H1 (cell line): ENCODE data around the gene SGK1. TPM values are rescaled to one million over a fixed set of nuclear protein-coding genes. Genes with fewer than 3 reads are reported as not detected.

Experiments
- CTCF ChIA-PET: fragments of 300-600 bp; sonication (Branson Sonifier 250); formaldehyde crosslinking; loops from one replicate; lab custom pipeline; 2021; ENCODE audit not compliant: partially characterized antibody; lab: Charles Lee
- POLR2A ChIA-PET: fragments of 300-600 bp; sonication (Branson Sonifier 250); formaldehyde crosslinking; loops from one replicate; lab custom pipeline; 2021; ENCODE audit warnings: inconsistent platforms; ENCODE audit not compliant: partially characterized antibody; lab: Charles Lee
- DNase-seq, 2 experiments: peaks; one replicate each; pipeline versions ENCODE4 v3.0.0 to v3.0.0-alpha.2; 2010 to 2022; ENCODE audit warnings: low spot score in 2 of 2, low read depth in 1 of 2, mixed read lengths in 1 of 2
- FAIRE-seq: peaks from 2 replicates; lab custom pipeline; 2011; peaks lifted over from hg19 to GRCh38; lab: Jason Lieb, UNC
- H2AFZ ChIP-seq: 2 replicates; pipeline ENCODE4 v1.8.1; 2012; ENCODE audit warnings: low read length, inconsistent platforms
- H2AK5ac ChIP-seq: 2 replicates; pipeline ENCODE4 v1.6.1; 2013; ENCODE audit warnings: low read depth, low read length
- H2BK120ac ChIP-seq: replicated peaks from 2 replicates; pipeline ENCODE3; 2013; ENCODE audit warnings: low read depth, low read length, inconsistent platforms
- H2BK12ac ChIP-seq: 2 replicates; pipeline ENCODE4 v1.6.1; 2013; ENCODE audit warnings: low read depth, low read length
- H2BK15ac ChIP-seq: 2 replicates; pipeline ENCODE4 v1.6.1; 2013; ENCODE audit warnings: low read length
- H2BK20ac ChIP-seq: 2 replicates; pipeline ENCODE4 v1.6.1; 2013; ENCODE audit warnings: low read length
- H2BK5ac ChIP-seq: 2 replicates; pipeline ENCODE4 v1.6.1; 2013; ENCODE audit warnings: low read depth, low read length
- H3K14ac ChIP-seq: 2 replicates; pipeline ENCODE4 v1.6.1; 2013; ENCODE audit warnings: inconsistent platforms; ENCODE audit not compliant: insufficient read length
- H3K18ac ChIP-seq: 2 replicates; pipeline ENCODE4 v1.6.1; 2013; ENCODE audit warnings: low read length; ENCODE audit errors: extremely low read depth
- H3K23ac ChIP-seq: 2 replicates; pipeline ENCODE4 v1.6.1; 2013; ENCODE audit warnings: inconsistent platforms; ENCODE audit not compliant: insufficient read length
- H3K23me2 ChIP-seq: 2 replicates; pipeline ENCODE4 v1.6.1; 2013; ENCODE audit warnings: low read depth, low read length
- H3K27ac ChIP-seq: 2 replicates; pipeline ENCODE4 v1.6.1; 2011; ENCODE audit warnings: low read depth, low read length, inconsistent platforms
- H3K27me3 ChIP-seq, 4 experiments: replicated peaks in 1 of 4; 1 replicate in 1 of 4; 2 replicates in 3 of 4; pipeline versions ENCODE4 v1.6.1 to v1.8.1; 2011 to 2013; ENCODE audit warnings: low read length in 3 of 4, mild to moderate bottlenecking in 3 of 4, inconsistent platforms in 2 of 4, mixed read lengths in 2 of 4, moderate library complexity in 1 of 4; ENCODE audit not compliant: control insufficient read depth in 3 of 4, insufficient read depth in 3 of 4; ENCODE audit errors: extremely low read depth in 1 of 4
- H3K36me3 ChIP-seq, 4 experiments: 2 replicates each; pipeline versions ENCODE4 v1.6.1 to v1.8.1; 2011 to 2013; ENCODE audit warnings: mild to moderate bottlenecking in 4 of 4, low read length in 3 of 4, moderate library complexity in 2 of 4, control low read depth in 1 of 4, inconsistent platforms in 1 of 4; ENCODE audit not compliant: insufficient read depth in 4 of 4, control insufficient read depth in 2 of 4
- H3K4ac ChIP-seq: replicated peaks from 2 replicates; pipeline ENCODE3; 2013; ENCODE audit warnings: low read length, low read depth, mixed read lengths, inconsistent platforms; ENCODE audit not compliant: insufficient read length
- H3K4me1 ChIP-seq, 4 experiments: replicated peaks in 1 of 4; 1 replicate in 1 of 4; 2 replicates in 3 of 4; pipeline versions ENCODE4 v1.6.1 to v1.8.1; 2011 to 2013; ENCODE audit warnings: low read length in 3 of 4, inconsistent platforms in 2 of 4, mixed read lengths in 1 of 4; ENCODE audit not compliant: insufficient read depth in 4 of 4, control insufficient read depth in 3 of 4
- H3K4me2 ChIP-seq, 2 experiments: 2 replicates each; pipeline versions ENCODE4 v1.6.1 to v1.8.1; 2011 to 2013; ENCODE audit warnings: low read depth in 2 of 2, low read length in 2 of 2, control low read depth in 1 of 2, inconsistent platforms in 1 of 2, mild to moderate bottlenecking in 1 of 2; ENCODE audit not compliant: insufficient read depth in 1 of 2
- H3K4me3 ChIP-seq, 4 experiments: fragments of 200-600, 300-600 bp in 1 of 4; sonication (generic), shearing (Covaris generic), sonication (Bioruptor Twin) in 1 of 4; 2 replicates each; pipeline versions ENCODE4 v1.5.1 to v1.8.1; 2011 to 2016; ENCODE audit warnings: low read length in 4 of 4, low read depth in 3 of 4, control low read depth in 2 of 4, inconsistent platforms in 2 of 4, mild to moderate bottlenecking in 2 of 4, mixed read lengths in 1 of 4, moderate library complexity in 1 of 4; ENCODE audit not compliant: insufficient read depth in 2 of 4; ENCODE audit errors: extremely low read depth in 1 of 4
- H3K56ac ChIP-seq: replicated peaks from 2 replicates; pipeline ENCODE3; 2013; ENCODE audit warnings: low read depth, mild to moderate bottlenecking, mixed read lengths, low read length, inconsistent platforms; ENCODE audit not compliant: insufficient read length
- H3K79me1 ChIP-seq: 2 replicates; pipeline ENCODE4 v1.6.1; 2013; ENCODE audit warnings: low read depth, low read length, control low read depth
- H3K79me2 ChIP-seq, 2 experiments: 2 replicates each; pipeline versions ENCODE4 v1.6.1 to v1.8.1; 2012 to 2013; ENCODE audit warnings: low read length in 2 of 2, mild to moderate bottlenecking in 2 of 2, inconsistent platforms in 1 of 2; ENCODE audit not compliant: insufficient read depth in 2 of 2, control insufficient read depth in 1 of 2
- H3K9ac ChIP-seq, 4 experiments: replicated peaks in 1 of 4; 1 replicate in 1 of 4; 2 replicates in 3 of 4; pipeline versions ENCODE4 v1.6.1 to v1.8.1; 2011 to 2013; ENCODE audit warnings: low read depth in 3 of 4, low read length in 3 of 4, control low read depth in 2 of 4, mild to moderate bottlenecking in 2 of 4, moderate library complexity in 2 of 4, inconsistent platforms in 1 of 4; ENCODE audit errors: extremely low read depth in 1 of 4
- H3K9me3 ChIP-seq, 2 experiments: 2 replicates each; pipeline versions ENCODE4 v1.6.1 to v1.8.1; 2012 to 2013; ENCODE audit warnings: mild to moderate bottlenecking in 2 of 2, moderate library complexity in 2 of 2, control low read depth in 1 of 2, inconsistent platforms in 1 of 2, low read depth in 1 of 2, low read length in 1 of 2, mixed read lengths in 1 of 2; ENCODE audit not compliant: insufficient read depth in 2 of 2
- H4K20me1 ChIP-seq, 2 experiments: replicated peaks in 1 of 2; 2 replicates each; pipeline versions ENCODE3 to v1.8.1; 2011 to 2013; ENCODE audit warnings: inconsistent platforms in 2 of 2, low read length in 2 of 2, mild to moderate bottlenecking in 1 of 2; ENCODE audit not compliant: insufficient read depth in 2 of 2, control insufficient read depth in 1 of 2
- H4K5ac ChIP-seq: 2 replicates; pipeline ENCODE4 v1.6.1; 2013; ENCODE audit warnings: low read length, low read depth, mixed read lengths, inconsistent platforms; ENCODE audit not compliant: insufficient read length
- H4K8ac ChIP-seq: 2 replicates; pipeline ENCODE4 v1.8.0; 2013; ENCODE audit warnings: mild to moderate bottlenecking, moderate library complexity, low read length, inconsistent platforms; ENCODE audit not compliant: insufficient read depth; ENCODE audit errors: extremely low read depth
- H4K91ac ChIP-seq: replicated peaks from 2 replicates; pipeline ENCODE3; 2013; ENCODE audit warnings: low read length, mixed read lengths, inconsistent platforms; ENCODE audit not compliant: insufficient read length
- HDAC6 ChIP-seq: IDR thresholded peaks from one replicate; pipeline ENCODE4 v1.7.1; 2012; ENCODE audit warnings: low read depth, mild to moderate bottlenecking, inconsistent platforms, low read length, moderate library complexity
- WGBS, 2 experiments: shearing (Covaris generic) in 1 of 2; methylation state at CpG; one replicate each; pipeline versions ENCODE4 v1.1.6 to v1.1.7; 2013 to 2015; ENCODE audit warnings: low lambda C conversion rate in 2 of 2, mixed read lengths in 2 of 2, inconsistent platforms in 1 of 2, low coverage in 1 of 2, missing lambda C conversion rate in 1 of 2; ENCODE audit not compliant: insufficient replicate concordance in 2 of 2, insufficient coverage in 1 of 2, insufficient read length in 1 of 2; ENCODE audit errors: extremely low coverage in 1 of 2, missing lambda C conversion rate in 1 of 2; 5-methylcytosine and 5-hydroxymethylcytosine counted together
- polyA plus RNA-seq, 7 experiments: library from polyadenylated mRNA; depleted of rRNA in 3 of 7; stranded (reverse) in 5 of 7; unstranded in 2 of 7; fragments of >200 nt in 5 of 7; fragments of 200-250 nt in 2 of 7; gene quantifications; 1 replicate in 5 of 7; 2 replicates in 1 of 7; 4 replicates in 1 of 7; pipeline versions ENCODE4 v1.2.1 to v1.2.3, GENCODE V29; 2011 to 2013; ENCODE audit warnings: missing spikeins in 2 of 7, mixed read lengths in 2 of 7
- total RNA-seq: library from RNA; stranded (reverse); fragmentation: NEBNext Ultra II Directional; extraction: Animal tissue kit (Norgen Biotek cat#: 25700); gene quantifications from 2 replicates; pipeline ENCODE4 v1.2.1, GENCODE V29; 2021

Gene SGK1
- total and polyA plus RNA-seq, 2 of the 8 experiments (the other 6 are each of a cell fraction or from before 2014, with no cell fraction given): 14.5 to 18.4 TPM

DNA sequence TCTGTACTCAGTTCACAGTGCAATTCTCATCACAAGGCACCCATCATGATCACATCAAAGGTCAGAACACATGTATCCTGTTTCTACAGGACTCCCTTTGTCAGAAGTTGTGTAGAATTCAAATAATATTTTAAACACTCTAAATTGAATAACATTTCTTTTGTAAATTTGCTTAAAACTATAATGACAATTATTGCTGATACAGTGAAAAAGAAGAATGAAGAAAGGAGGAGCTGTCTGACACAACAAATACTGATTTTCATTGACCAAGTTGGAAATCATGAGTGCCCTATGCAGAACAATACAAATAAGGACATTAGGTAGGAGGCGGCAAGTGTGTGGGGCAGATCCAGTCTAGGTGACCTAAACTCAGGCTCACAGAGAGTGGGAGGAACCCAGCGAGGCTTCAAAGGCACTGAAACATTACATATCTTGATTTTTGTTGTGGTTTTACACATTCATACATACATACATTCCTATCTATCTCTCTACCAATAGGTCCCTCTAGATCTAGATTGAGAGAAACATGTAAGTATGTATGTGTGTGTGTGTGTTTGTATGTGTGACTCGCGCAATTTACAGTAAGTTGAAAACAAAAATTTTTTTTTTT is 186.3 kb downstream of the SGK1 start:
- Histone ChIP-seq H3K4me1 (no peaks in the 10 kb centered on the region), H3K4ac (no peak overlapping the region), H3K27ac (no peak overlapping the region), H4K5ac (no peak overlapping the region), H3K14ac (no peak overlapping the region), H3K27me3 (no peaks in the 10 kb centered on the region), H2AK5ac (no peak overlapping the region), H3K18ac (no peak overlapping the region), H2BK120ac (no peak overlapping the region), H3K4me3 (no peak overlapping the region), H4K91ac (no peak overlapping the region), H3K9me3 (no peaks in the 10 kb centered on the region), H2AFZ (no peak overlapping the region), H3K9ac (peak overlapping the region in 1 of 4 experiments; percentile 10; a peak in 1 of 7 replicates), H2BK5ac (no peak overlapping the region), H3K4me2 (no peak overlapping the region), H3K23me2 (no peaks in the 10 kb centered on the region), H3K79me1 (no peaks in the 10 kb centered on the region), H3K36me3 (no peaks in the 10 kb centered on the region), H2BK15ac (no peak overlapping the region), H2BK20ac (no peak overlapping the region), H3K56ac (no peak overlapping the region), H2BK12ac (no peak overlapping the region), H4K20me1 (no peaks in the 10 kb centered on the region), H3K79me2 (no peaks in the 10 kb centered on the region), H3K23ac (no peak overlapping the region), H4K8ac (no peak overlapping the region)
- ChIA-PET POLR2A (interaction anchor here (0.6 kb wide), 2 partner anchors 206 to 651 kb away, joined by 3 read pairs; no protein-coding TSS in a partner anchor), CTCF (interaction anchor here (0.8 to 3.8 kb wide), 2 partner anchors 8 to 11 kb away, joined by 4 to 24 read pairs; no protein-coding TSS in a partner anchor)
- 95% methylated on average over 4 of the region's 4 CpGs; no CpG with 5 or more reads in 1 of the 2 experiments for WGBS, 2 experiments
- no peak for DNase-seq
- no peak for FAIRE-seq
- no peak for TF ChIP-seq HDAC6
